Measurements from ENCODE around the gene PLEKHG4B. TPM values are rescaled to one million over a fixed set of nuclear protein-coding genes. Genes with fewer than 3 reads are reported as not detected.
A peak's percentile ranks its signal among the peaks of the same experiment; 100 is the strongest.

The PLEKHG4B gene
- total and polyA plus RNA-seq, 2 of the 4 experiments (the other 2 are of a cell fraction): 1.1 TPM

- Histone ChIP-seq H4K20me1 (ENCODE audit: insufficient read depth, low read length) (peaks cover 2% of the 10 kb centered on the region; the same call in 1 of the 2 replicates), H4K91ac (ENCODE audit: insufficient read depth, low read depth, low read length) (no peak overlapping the region), H2AK9ac (replicated peaks; ENCODE audit: low read depth, low read length, poor library complexity) (peak overlapping the region; percentile 21), H3K23ac (ENCODE audit: low read depth, low read length) (no peak overlapping the region), H3K9me1 (ENCODE audit: insufficient read depth, low read length) (peaks cover 5% of the 10 kb centered on the region; the same call in 1 of the 2 replicates), H3K27me3 (ENCODE audit: control insufficient read depth, insufficient read depth, low read length) (peaks cover under 1% of the 10 kb centered on the region; the same call in 1 of the 2 replicates), H4K5ac (ENCODE audit: low read depth, low read length) (no peak overlapping the region), H2AK5ac (ENCODE audit: low read depth, low read length) (no peak overlapping the region), H3K4me1 (ENCODE audit: control insufficient read depth, insufficient read depth, low read length) (no peaks in the 10 kb centered on the region), H2BK120ac (ENCODE audit: low read depth, low read length) (no peak overlapping the region), H3K9me3 (ENCODE audit: control insufficient read depth, insufficient read depth, low read length) (no peaks in the 10 kb centered on the region), H3K36me3 (ENCODE audit: control insufficient read depth, insufficient read depth, low read length) (no peaks in the 10 kb centered on the region), H2BK5ac (ENCODE audit: low read depth, low read length, poor library complexity, severe bottlenecking) (no peak overlapping the region), H3K4ac (ENCODE audit: low read depth, low read length) (no peak overlapping the region), H3K79me1 (ENCODE audit: low read depth in 1 of 2, low read length in 2 of 2) (no peaks in the 10 kb centered on the region), H2BK15ac (ENCODE audit: low read depth, low read length) (no peak overlapping the region), H3K4me2 (ENCODE audit: low read depth, low read length) (no peak overlapping the region), H3K4me3 (ENCODE audit: insufficient read depth, low read depth, low read length) (no peak overlapping the region), H2AFZ (replicated peaks; ENCODE audit: low read length, poor library complexity) (no peak overlapping the region), H3K14ac (replicated peaks; ENCODE audit: low read depth, low read length) (no peak overlapping the region), H3K18ac (ENCODE audit: low read depth, low read length) (no peak overlapping the region), H2BK20ac (ENCODE audit: low read depth, low read length) (no peak overlapping the region), H3K27ac (ENCODE audit: insufficient read depth, low read length) (no peak overlapping the region), H4K8ac (ENCODE audit: low read depth in 2 of 2, low read length in 2 of 2) (no peak overlapping the region), H3K56ac (ENCODE audit: extremely low read depth, insufficient read depth, low read length) (no peak overlapping the region), H3K9ac (ENCODE audit: low read depth, low read length) (no peak overlapping the region)
- BruUV-seq (replicated peaks): no TSS peak
- dilution Hi-C loops (cut with HindIII; ENCODE audit: low sequenced_read_pairs, unreplicated experiment): no loop called here
- intact Hi-C loops (cut with micrococcal nuclease): no loop called here
- WGBS, 2 experiments (ENCODE audit: extremely low coverage in 2 of 2, insufficient read length in 1 of 2): 84% methylated on average over 10 of the region's 21 CpGs; no CpG with 5 or more reads in 1 of the 2 experiments
- POLR2A ChIA-PET (ENCODE audit: unreplicated experiment): no interaction called here
- in situ Hi-C loops (cut with MboI; ENCODE audit: low sequenced_read_pairs): no loop called here
- DNase-seq: no peak
- TF ChIP-seq FOS (IDR thresholded peaks at IDR 0.05; ENCODE audit: low read depth, low read length) (no peak), RFX5 (IDR thresholded peaks at IDR 0.05; ENCODE audit: low read depth, low read length) (no peak), MXI1 (IDR thresholded peaks at IDR 0.05; ENCODE audit: borderline replicate concordance, low read depth, low read length) (no peak), CTCF (conservative IDR thresholded peaks at IDR 0.05; ENCODE audit: low read depth, low read length) (no peak), ELK1 (IDR thresholded peaks at IDR 0.05; ENCODE audit: borderline replicate concordance, low read depth, low read length) (no peak), POLR2A (IDR thresholded peaks at IDR 0.05; ENCODE audit: low read depth, low read length) (no peak), RAD21 (IDR thresholded peaks at IDR 0.05; ENCODE audit: low read length) (no peak), MAFK (IDR thresholded peaks at IDR 0.05; ENCODE audit: low read depth, low read length) (no peak), CHD1 (IDR thresholded peaks at IDR 0.05; ENCODE audit: low read depth, low read length) (no peak), RCOR1 (IDR thresholded peaks at IDR 0.05; ENCODE audit: insufficient replicate concordance, low read length) (no peak), CEBPB (IDR thresholded peaks at IDR 0.05; ENCODE audit: low read depth, low read length) (no peak), USF2 (IDR thresholded peaks at IDR 0.05; ENCODE audit: low read depth, low read length) (no peak)
- no peak for ATAC-seq (ENCODE audit: low read depth)
- CTCF ChIA-PET: no interaction called here
Observed at GRCh38 chr5:185095-186070, 93.4 kb downstream of the PLEKHG4B start.

Data from IMR-90 (cell line).